K562 (cell line): ENCODE results near the gene BET1L. TPM values are rescaled to one million over a fixed set of nuclear protein-coding genes. Genes with fewer than 3 reads are reported as not detected.

Source experiments
- E2F6 ChIP-seq, 2 experiments: IDR thresholded peaks; 2 replicates each; pipeline ENCODE4 v1.6.1; 2011; ENCODE audit warnings: borderline replicate concordance in 1 of 2, control low read depth in 1 of 2, low read depth in 1 of 2, low read length in 1 of 2, mild to moderate bottlenecking in 1 of 2, mixed read lengths in 1 of 2, moderate library complexity in 1 of 2; ENCODE audit not compliant: insufficient read depth in 1 of 2, insufficient read length in 1 of 2, poor library complexity in 1 of 2, severe bottlenecking in 1 of 2; ENCODE audit errors: extremely low read depth in 1 of 2
- FOXA1 ChIP-seq: fragments of 450-650 bp; IDR thresholded peaks from 2 replicates; pipeline ENCODE4 v1.6.1; 2016; ENCODE audit warnings: mild to moderate bottlenecking, borderline replicate concordance
- HEY1 ChIP-seq: fragments of 250-450 bp; sonication (Bioruptor Pico); IDR thresholded peaks from 2 replicates; pipeline ENCODE4 v1.5.0; 2020; ENCODE audit warnings: mild to moderate bottlenecking, moderate library complexity, borderline replicate concordance
- KLF13 ChIP-seq: fragments of 450-650 bp; IDR thresholded peaks from 2 replicates; pipeline ENCODE4 v1.6.1; 2016; ENCODE audit warnings: missing genetic modification characterization, low read depth, mild to moderate bottlenecking, missing compliant biosample characterization, moderate library complexity, borderline replicate concordance
- LEF1 ChIP-seq: fragments of 450-650 bp; IDR thresholded peaks from 2 replicates; pipeline ENCODE4 v1.6.1; 2016; ENCODE audit warnings: mild to moderate bottlenecking
- MYC ChIP-seq, 2 experiments: fragments of 250-450 bp in 1 of 2; sonication (Bioruptor Pico) in 1 of 2; IDR thresholded peaks; 2 replicates each; pipeline versions ENCODE4 v1.5.1 to v1.6.1; 2012 to 2021; ENCODE audit warnings: low read depth in 2 of 2, borderline replicate concordance in 1 of 2, improper control_type of control experiment in 1 of 2, low read length in 1 of 2, mild to moderate bottlenecking in 1 of 2, moderate library complexity in 1 of 2
- NR3C1 ChIP-seq: sonication (generic); formaldehyde crosslinking; IDR thresholded peaks from 2 replicates; pipeline ENCODE4 v1.8.1; 2022; ENCODE audit warnings: missing genetic modification reagents
- POLR2AphosphoS5 ChIP-seq: IDR thresholded peaks from 2 replicates; pipeline ENCODE4 v1.6.1; 2011; ENCODE audit warnings: mild to moderate bottlenecking, low read depth, low read length, moderate library complexity; ENCODE audit not compliant: control insufficient read depth, insufficient read depth
- PREB ChIP-seq: sonication (generic); formaldehyde crosslinking; IDR thresholded peaks from 2 replicates; pipeline ENCODE4 v1.8.1; 2023; ENCODE audit warnings: mild to moderate bottlenecking, missing genetic modification reagents
- RNF2 ChIP-seq: sonication (generic); IDR thresholded peaks from 2 replicates; pipeline ENCODE4 v1.6.1; 2016
- SRSF9 ChIP-seq: fragments of 200-400 bp; formaldehyde crosslinking; IDR thresholded peaks from 2 replicates; pipeline ENCODE4 v1.6.1; 2017; ENCODE audit warnings: low read depth, low read length, borderline replicate concordance
- TAF7 ChIP-seq: fragments of 450-650 bp; IDR thresholded peaks from 2 replicates; pipeline ENCODE4 v1.6.1; 2016; ENCODE audit warnings: missing genetic modification characterization, missing compliant biosample characterization
- TCFL5 ChIP-seq: fragments of 250-450 bp; sonication (Bioruptor Pico); conservative IDR thresholded peaks from 2 replicates; pipeline ENCODE4 v1.6.1; 2021; ENCODE audit warnings: mild to moderate bottlenecking, moderate library complexity, matching md5 sums
- THRAP3 ChIP-seq: fragments of 450-650 bp; IDR thresholded peaks from 2 replicates; pipeline ENCODE4 v1.6.1; 2016; ENCODE audit warnings: mild to moderate bottlenecking, inconsistent platforms, borderline replicate concordance
- YY1 ChIP-seq, 3 experiments: IDR thresholded peaks; 2 replicates each; pipeline ENCODE4 v1.6.1; 2011; ENCODE audit warnings: low read length in 2 of 3, mild to moderate bottlenecking in 2 of 3, moderate library complexity in 2 of 3, borderline replicate concordance in 1 of 3, control low read depth in 1 of 3, low read depth in 1 of 3; ENCODE audit not compliant: insufficient read depth in 3 of 3, insufficient replicate concordance in 2 of 3, control insufficient read depth in 1 of 3, insufficient read length in 1 of 3; ENCODE audit errors: extremely low read depth in 1 of 3
- ZBTB34 ChIP-seq: fragments of 250-450 bp; sonication (Bioruptor Pico); IDR thresholded peaks from 2 replicates; pipeline ENCODE4 v1.8.0; 2021; ENCODE audit warnings: mild to moderate bottlenecking, moderate library complexity
- ZFPM2 ChIP-seq: fragments of 250-450 bp; sonication (Bioruptor Pico); IDR thresholded peaks from 2 replicates; pipeline ENCODE4 v1.5.1; 2022; ENCODE audit warnings: mild to moderate bottlenecking
- ZNF695 ChIP-seq: fragments of 450-650 bp; formaldehyde crosslinking; IDR thresholded peaks from 2 replicates; pipeline ENCODE4 v1.4.0; 2020; ENCODE audit warnings: mild to moderate bottlenecking, moderate library complexity
- ZNF780A ChIP-seq: fragments of 250-450 bp; sonication (Bioruptor Pico); IDR thresholded peaks from 2 replicates; pipeline ENCODE4 v1.5.0; 2021; ENCODE audit warnings: mild to moderate bottlenecking
- ZSCAN32 ChIP-seq: fragments of 450-650 bp; formaldehyde crosslinking; IDR thresholded peaks from 2 replicates; pipeline ENCODE4 v1.4.0; 2020; ENCODE audit warnings: mild to moderate bottlenecking, moderate library complexity
- polyA plus RNA-seq, 8 experiments: library from polyadenylated mRNA; depleted of rRNA in 4 of 8; stranded (reverse) in 5 of 8; unstranded in 3 of 8; fragments of >200 nt; fragmentation: Nextera tagmentation in 2 of 8; fragmentation: Illumina TruSeq in 1 of 8; extraction: Ambion mirVana in 2 of 8; extraction: Trizol in 1 of 8; gene quantifications; 2 replicates each; pipeline versions ENCODE4 v1.2.1 to v1.2.3, GENCODE V29; 2011 to 2014; ENCODE audit warnings: inconsistent platforms in 1 of 8, missing spikeins in 1 of 8
- total RNA-seq, 7 experiments: library from RNA; depleted of rRNA in 6 of 7; stranded (reverse); fragments of >200 nt in 6 of 7; fragmentation: Illumina TruSeq in 2 of 7; extraction: Trizol in 2 of 7; gene quantifications; 2 replicates each; pipeline versions ENCODE4 v1.2.1 to v1.2.3, GENCODE V29; 2011 to 2021; ENCODE audit warnings: low replicate concordance in 1 of 7
- TF ChIP-seq, protein P1 (sequence below): fragments of 450-650 bp; IDR thresholded peaks from 2 replicates; pipeline ENCODE4 v1.6.1; 2016; ENCODE audit warnings: borderline replicate concordance

Gene BET1L
- total and polyA plus RNA-seq, 9 of the 15 experiments (the other 6 are each of a cell fraction or from before 2014, with no cell fraction given), result 9.9 to 69.1 (median 19.9) TPM

DNA sequence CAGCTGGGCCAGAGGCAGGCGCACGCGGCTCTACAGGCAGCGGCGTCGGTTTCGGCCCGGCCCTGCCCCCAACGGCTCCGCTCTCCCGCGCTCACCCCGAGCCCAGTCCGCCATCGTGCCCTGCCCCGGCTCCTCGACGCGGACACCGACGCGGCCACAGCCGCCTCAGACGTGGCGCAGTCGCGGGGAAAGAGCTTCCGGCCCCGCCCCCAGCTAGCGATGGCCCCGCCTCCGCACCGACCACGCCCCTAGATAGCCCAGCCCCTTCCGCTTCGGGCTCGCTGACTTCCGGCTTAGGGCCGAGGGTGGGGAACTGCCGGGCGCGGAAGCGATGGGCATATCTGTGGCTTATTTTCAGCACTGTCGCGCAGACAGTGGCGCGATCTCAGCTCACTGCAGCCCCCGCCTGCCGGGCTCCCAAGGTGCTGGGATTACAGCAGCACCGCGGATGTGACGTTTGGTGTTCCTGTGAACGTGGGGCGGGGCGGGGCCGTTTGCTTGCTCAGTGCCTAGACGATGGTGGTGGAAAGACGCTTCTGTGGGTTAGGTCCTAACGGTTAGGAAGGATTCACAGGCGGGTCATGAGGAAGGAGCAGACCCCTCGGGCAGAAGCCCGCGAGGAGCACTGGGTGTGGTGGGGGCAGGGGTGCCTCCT lies at the start of gene BET1L, which contains the start of gene RIC8A (continued):
- TF ChIP-seq, protein P1, sequence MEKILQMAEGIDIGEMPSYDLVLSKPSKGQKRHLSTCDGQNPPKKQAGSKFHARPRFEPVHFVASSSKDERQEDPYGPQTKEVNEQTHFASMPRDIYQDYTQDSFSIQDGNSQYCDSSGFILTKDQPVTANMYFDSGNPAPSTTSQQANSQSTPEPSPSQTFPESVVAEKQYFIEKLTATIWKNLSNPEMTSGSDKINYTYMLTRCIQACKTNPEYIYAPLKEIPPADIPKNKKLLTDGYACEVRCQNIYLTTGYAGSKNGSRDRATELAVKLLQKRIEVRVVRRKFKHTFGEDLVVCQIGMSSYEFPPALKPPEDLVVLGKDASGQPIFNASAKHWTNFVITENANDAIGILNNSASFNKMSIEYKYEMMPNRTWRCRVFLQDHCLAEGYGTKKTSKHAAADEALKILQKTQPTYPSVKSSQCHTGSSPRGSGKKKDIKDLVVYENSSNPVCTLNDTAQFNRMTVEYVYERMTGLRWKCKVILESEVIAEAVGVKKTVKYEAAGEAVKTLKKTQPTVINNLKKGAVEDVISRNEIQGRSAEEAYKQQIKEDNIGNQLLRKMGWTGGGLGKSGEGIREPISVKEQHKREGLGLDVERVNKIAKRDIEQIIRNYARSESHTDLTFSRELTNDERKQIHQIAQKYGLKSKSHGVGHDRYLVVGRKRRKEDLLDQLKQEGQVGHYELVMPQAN, result peak; percentile 78; the same call in 1 of the 2 replicates
- TF ChIP-seq POLR2AphosphoS5 (peak; percentile 84), ZNF780A (CRISPR knock-in tag) (no peak), FOXA1 (no peak), PREB (no peak), YY1 (IDR thresholded peaks at IDR 0.05; ENCODE audit: borderline replicate concordance in 1 of 3, control insufficient read depth in 1 of 3, extremely low read depth in 1 of 3, insufficient read depth in 3 of 3, insufficient read length in 1 of 3, insufficient replicate concordance in 2 of 3, low read depth in 1 of 3, low read length in 2 of 3) (peak; percentile 32 to 79 (median 63)), ZFPM2 (CRISPR knock-in tag) (no peak), NR3C1 (no peak), LEF1 (no peak), KLF13 (tag) (peak; percentile 45; the same call in 1 of the 2 replicates), TAF7 (tag) (peak; percentile 31; the same call in 1 of the 2 replicates), ZBTB34 (CRISPR knock-in tag) (no peak), SRSF9 (no peak), ZSCAN32 (CRISPR knock-in tag) (no peak), E2F6 (IDR thresholded peaks at IDR 0.05; ENCODE audit: borderline replicate concordance in 1 of 2, extremely low read depth in 1 of 2, insufficient read depth in 1 of 2, insufficient read length in 1 of 2, low read depth in 1 of 2, low read length in 1 of 2, poor library complexity in 1 of 2, severe bottlenecking in 1 of 2) (peak; percentile 54 to 70), MYC (IDR thresholded peaks at IDR 0.05; ENCODE audit: low read depth, low read length) (no peak; the same call in 1 of the 2 replicates), MYC (CRISPR knock-in tag; IDR thresholded peaks at IDR 0.05; ENCODE audit: borderline replicate concordance, low read depth) (no peak), TCFL5 (CRISPR knock-in tag) (no peak), THRAP3 (no peak), HEY1 (CRISPR knock-in tag) (no peak), ZNF695 (CRISPR knock-in tag) (no peak), RNF2 (0 out of 2 replicates have a peak, but pooled peaks have one; percentile 69)
